ENCODE results near the gene STK26. TPM values are rescaled to one million over a fixed set of nuclear protein-coding genes. Genes with fewer than 3 reads are reported as not detected.
"Not testable (repeated sequence)": the region's sequence is repeated elsewhere in the genome, so short reads cannot be mapped to it uniquely, and the experiment has no call there.

STK26 gene
- total and polyA plus RNA-seq, 8 donors, result 1.6 to 4.5 (median 2.4) TPM

GRCh38 chrX:132043977-132044376 lies 20.9 kb downstream of the STK26 start:
- intact Hi-C loops (cut with DNase I), result no loop called here
- Histone ChIP-seq H3K4me1 (no peaks in the 10 kb centered on the region), H3K4me3 (no peak overlapping the region), H3K27ac (no peak overlapping the region), H3K27me3 (no peaks in the 10 kb centered on the region), H3K36me3 (no peaks in the 10 kb centered on the region), H3K9me3 (no peaks in the 10 kb centered on the region)
- FAIRE-seq (no peak), ATAC-seq (no peak), DNase-seq (no peak)
- TF ChIP-seq CTCF (IDR thresholded peaks at IDR 0.05), result no peak
- 67 to 93% methylated on average over 2 of the region's 2 CpGs for WGBS, 2 donors

- Histone ChIP-seq H3K4me1 (no peaks in the 10 kb centered on the region), H3K9me3 (no peaks in the 10 kb centered on the region), H3K27ac (no peak overlapping the region), H3K36me3 (no peaks in the 10 kb centered on the region), H3K27me3 (no peaks in the 10 kb centered on the region), H3K4me3 (no peak overlapping the region)
- intact Hi-C loops (cut with DNase I), result no loop called here
- TF ChIP-seq CTCF (IDR thresholded peaks at IDR 0.05), result no peak
- ATAC-seq, result no peak
- no peak for FAIRE-seq
- DNase-seq, result no peak
- 82 to 95% methylated on average over 4 of the region's 4 CpGs for WGBS, 2 donors
Observed at GRCh38 chrX:132044953-132045352, 21.9 kb downstream of the STK26 start.

DNA sequence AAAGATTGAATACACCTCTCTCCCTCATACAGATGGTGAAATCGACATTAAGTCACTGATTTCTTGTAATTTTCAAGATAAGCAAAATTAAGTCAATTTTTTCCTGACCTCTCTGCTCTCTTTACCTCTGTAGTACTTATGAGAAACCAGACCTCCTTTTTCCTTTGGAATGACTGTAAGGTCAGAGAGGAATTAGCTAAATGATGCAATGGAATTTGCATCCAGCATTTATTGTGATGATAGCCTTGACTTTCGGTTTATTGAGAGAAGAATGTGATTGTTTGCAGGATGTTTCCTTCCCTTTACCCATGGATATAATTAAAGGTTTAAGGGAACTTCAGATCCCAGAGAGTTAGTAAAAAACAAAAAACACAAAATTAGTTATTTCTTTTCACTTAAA lies 22.4 kb downstream of the STK26 start:
- WGBS, 2 donors, result 41 to 60% methylated on average over 2 of the region's 2 CpGs
- no peaks in the 10 kb centered on the region for H3K9me3 ChIP-seq
- H3K4me1 ChIP-seq, result no peaks in the 10 kb centered on the region
- no peaks in the 10 kb centered on the region for H3K36me3 ChIP-seq
- ATAC-seq (no peak), FAIRE-seq (no peak), DNase-seq (no peak)
- intact Hi-C loops (cut with DNase I), result no loop called here
- TF ChIP-seq CTCF (IDR thresholded peaks at IDR 0.05), result no peak
- no peak overlapping the region for H3K4me3 ChIP-seq
- H3K27me3 ChIP-seq, result no peaks in the 10 kb centered on the region
- H3K27ac ChIP-seq, result no peak overlapping the region

- Histone ChIP-seq H3K36me3 (no peaks in the 10 kb centered on the region), H3K9me3 (no peaks in the 10 kb centered on the region), H3K4me1 (no peaks in the 10 kb centered on the region), H3K27me3 (no peaks in the 10 kb centered on the region), H3K4me3 (no peak overlapping the region), H3K27ac (no peak overlapping the region)
- no peak for FAIRE-seq
- no peak for ATAC-seq
- WGBS, 2 donors, result 23 to 39% methylated on average over 2 of the region's 2 CpGs
- TF ChIP-seq CTCF (IDR thresholded peaks at IDR 0.05), result peak in 1 of 4 donors; percentile 11
- no peak for DNase-seq
- intact Hi-C loops (cut with DNase I), result no loop called here
Observed at GRCh38 chrX:132046533-132046932, 23.4 kb downstream of the STK26 start.

DNA sequence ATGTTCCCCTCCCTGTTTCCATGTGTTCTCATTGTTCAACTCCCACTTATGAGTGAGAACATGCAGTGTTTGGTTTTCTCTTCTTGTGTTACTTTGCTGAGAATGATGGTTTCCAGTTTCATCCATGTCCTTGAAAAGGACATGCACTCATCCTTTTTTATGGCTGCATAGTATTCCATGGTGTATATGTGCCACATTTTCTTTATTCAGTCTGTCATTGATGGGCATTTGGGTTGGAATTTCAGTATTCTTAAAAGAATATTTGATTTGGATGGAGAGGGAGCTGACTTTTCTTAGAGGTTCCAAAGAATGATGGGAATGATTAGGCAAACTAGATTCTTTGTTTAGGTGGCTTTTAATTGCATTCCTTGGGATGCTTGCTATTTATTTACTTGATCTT lies 28.7 kb downstream of the STK26 start:
- intact Hi-C loops (cut with DNase I), result not testable (repeated sequence)

GRCh38 chrX:132058050-132058449 lies 34.9 kb downstream of the STK26 start:
- Histone ChIP-seq H3K4me1 (no peaks in the 10 kb centered on the region), H3K27me3 (peaks cover 0 to 2% (median 0%) of the 10 kb centered on the region in 4 donors), H3K4me3 (no peak overlapping the region), H3K36me3 (no peaks in the 10 kb centered on the region), H3K27ac (no peak overlapping the region), H3K9me3 (no peaks in the 10 kb centered on the region)
- TF ChIP-seq CTCF (IDR thresholded peaks at IDR 0.05), result no peak
- DNase-seq (no peak), ATAC-seq (no peak), FAIRE-seq (no peak)
- 81 to 97% methylated on average over 4 of the region's 4 CpGs for WGBS, 2 donors
- intact Hi-C loops (cut with DNase I), result no loop called here

More for the DNA sequence above, 28.7 kb downstream of the STK26 start:
- not testable (repeated sequence) for H3K4me3 ChIP-seq, H3K36me3 ChIP-seq, DNase-seq, H3K27ac ChIP-seq, FAIRE-seq, H3K4me1 ChIP-seq, ATAC-seq, H3K9me3 ChIP-seq
- H3K27me3 ChIP-seq, result peaks cover 0 to 11% (median 0%) of the 10 kb centered on the region in 4 donors
